Stromal cell of bone marrow (primary cell): ENCODE measurements around the gene PFN2.
"Not testable (repeated sequence)": the region's sequence is repeated elsewhere in the genome, so short reads cannot be mapped to it uniquely, and the experiment has no call there.

Source experiments
- DNase-seq: peaks from one replicate; pipeline ENCODE4 v3.0.0-alpha.2; 2012; ENCODE audit warnings: low read depth

Gene PFN2

DNA sequence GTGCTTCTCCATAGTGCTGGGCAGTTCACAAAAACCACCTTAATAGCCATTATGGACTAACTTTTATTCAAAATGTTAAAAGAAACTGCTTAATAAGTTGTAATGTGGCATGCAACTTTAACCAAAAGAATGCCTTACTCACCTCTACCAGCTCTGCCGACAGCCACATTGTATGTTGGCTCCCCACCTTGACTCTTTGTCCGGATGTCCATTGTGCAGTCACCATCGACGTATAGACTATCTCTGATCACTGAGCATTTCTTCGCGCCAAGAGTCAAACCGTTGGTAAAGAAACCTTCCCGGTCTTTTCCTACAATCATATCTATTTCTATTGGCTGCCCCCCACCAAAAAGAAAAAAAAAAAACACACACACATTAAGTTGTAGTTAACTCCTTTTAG lies 2.5 kb downstream of the PFN2 start:
- DNase-seq, result no peak

DNA sequence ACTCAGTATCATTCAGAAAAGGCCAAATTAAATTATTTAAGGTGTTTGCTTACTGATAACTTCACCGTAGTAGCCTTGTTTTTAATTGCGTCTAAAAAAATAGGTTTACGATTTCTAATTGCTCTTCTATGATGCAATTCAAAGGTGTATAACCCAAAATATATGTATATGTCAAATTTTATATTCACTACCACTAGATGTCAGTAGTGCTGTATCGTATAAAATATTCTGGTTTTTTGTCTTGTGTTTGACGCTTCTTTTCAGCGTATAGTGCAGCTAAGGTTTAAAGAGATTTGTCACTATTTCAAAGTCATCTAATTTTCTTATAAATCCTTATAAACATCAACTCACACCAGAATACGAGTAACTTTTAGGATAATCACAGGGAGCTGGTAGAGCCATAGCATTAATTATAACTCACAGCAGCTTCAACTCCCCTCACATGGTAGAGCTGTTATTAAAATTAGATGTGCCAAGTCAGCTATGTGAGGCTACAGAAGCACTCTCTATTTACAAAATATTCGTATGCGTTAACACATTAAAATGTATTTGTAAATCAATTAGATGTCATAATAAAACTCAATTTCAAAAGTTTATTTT lies 3.5 kb downstream of the PFN2 start:
- no peak for DNase-seq

DNA sequence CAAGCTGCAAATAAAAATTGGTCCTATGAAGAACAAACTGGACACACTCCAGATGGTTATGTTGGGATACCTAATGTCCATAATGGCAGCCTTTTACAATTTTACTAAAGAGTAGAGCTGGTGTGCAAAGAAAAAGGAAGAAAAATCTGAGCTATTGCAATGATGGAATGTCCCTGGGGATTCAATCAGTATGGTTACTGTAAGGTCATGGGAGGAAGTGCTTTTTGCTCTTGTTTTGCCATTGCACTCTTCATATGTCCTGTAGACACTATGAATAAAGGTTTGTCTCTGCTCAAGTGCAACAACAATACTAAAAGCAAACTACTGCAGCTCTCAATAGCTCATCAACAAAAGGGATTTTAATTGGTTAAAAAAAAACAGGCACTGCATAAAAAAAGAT lies 5.4 kb downstream of the PFN2 start:
- no peak for DNase-seq

DNA sequence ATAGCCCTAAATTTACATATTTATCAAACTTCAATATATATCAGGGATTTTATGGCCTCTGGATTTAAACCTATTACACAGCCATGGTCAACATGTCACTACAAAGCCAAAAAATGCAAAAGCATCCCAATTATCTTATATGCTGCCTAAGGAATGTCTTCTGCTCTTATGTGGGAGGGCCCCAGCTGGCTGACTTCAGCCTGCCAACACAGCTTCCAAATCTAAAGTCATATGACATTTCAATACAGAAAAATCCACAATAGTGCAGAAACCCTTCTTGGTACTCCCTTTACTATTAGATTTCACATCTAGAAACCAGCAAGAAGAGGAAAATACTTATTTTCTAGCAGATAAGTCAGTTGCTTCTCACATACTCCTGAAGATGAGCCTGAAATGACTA lies 6.4 kb downstream of the PFN2 start:
- no peak for DNase-seq

DNA sequence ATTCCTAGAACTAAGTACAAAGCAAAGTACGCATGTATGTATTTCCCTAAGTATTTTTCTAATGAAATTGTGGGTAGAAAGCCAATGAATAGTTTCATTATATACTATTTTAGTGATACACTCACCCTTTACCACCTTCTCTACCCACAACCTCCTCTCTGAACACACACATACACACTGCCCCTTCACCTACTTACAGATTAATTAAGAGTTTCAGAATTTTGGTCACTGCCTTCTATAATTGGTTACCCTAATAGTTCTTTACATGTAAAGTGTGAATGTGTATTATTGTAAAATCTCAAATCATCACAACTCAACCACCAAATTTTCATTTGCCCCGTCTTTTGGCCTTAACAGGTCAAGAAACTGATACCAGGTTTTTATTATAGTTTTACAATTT lies 7.2 kb downstream of the PFN2 start:
- no peak for DNase-seq

DNA sequence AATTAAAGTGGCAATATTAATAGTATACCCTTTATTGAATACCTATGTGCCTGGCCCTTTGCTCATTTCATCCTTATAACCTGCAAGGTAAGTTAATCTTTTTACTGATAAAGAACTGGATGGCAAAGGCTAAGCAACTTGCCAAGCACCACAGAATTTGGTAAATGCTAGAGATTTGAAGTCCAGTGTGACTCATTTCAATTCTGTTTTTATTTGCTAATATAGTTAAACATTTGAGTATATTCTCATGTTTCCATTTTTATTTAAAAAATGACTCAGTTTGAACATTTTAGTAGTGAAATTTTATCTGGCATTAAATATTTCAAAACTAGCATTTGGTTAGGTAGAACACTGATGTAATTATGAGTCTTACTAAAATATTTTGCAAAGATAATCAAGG lies 11.3 kb downstream of the PFN2 start:
- DNase-seq, result no peak

DNA sequence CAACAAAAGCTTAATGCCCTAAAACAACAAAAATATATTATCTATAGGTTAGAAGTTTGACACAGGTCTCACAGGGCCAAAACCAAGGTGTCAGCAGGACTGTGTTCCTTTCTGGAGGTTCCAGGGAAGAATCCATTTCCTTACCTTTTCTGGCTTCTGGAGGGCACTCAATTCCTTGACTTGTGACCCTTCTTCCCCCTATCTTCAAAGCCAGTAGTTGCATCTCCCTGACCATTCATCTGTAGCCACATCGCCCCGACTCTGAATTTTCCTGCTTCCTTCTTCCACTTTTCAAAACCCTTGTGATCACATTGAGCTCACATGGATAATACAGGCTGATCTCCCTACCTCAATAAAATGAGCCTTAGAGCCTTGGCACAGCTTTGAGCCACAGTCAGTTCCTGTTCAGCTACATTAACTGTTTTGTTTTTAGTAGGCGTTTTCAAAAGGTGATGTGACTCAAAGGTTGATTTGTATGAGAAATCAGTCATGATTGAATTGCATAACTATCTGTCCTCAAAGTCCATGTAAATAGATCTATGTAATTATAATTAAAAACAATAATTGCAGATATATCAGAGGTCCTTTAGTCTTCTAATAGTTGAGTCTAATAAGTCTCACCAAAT lies 12.4 kb downstream of the PFN2 start:
- DNase-seq, result no peak

DNA sequence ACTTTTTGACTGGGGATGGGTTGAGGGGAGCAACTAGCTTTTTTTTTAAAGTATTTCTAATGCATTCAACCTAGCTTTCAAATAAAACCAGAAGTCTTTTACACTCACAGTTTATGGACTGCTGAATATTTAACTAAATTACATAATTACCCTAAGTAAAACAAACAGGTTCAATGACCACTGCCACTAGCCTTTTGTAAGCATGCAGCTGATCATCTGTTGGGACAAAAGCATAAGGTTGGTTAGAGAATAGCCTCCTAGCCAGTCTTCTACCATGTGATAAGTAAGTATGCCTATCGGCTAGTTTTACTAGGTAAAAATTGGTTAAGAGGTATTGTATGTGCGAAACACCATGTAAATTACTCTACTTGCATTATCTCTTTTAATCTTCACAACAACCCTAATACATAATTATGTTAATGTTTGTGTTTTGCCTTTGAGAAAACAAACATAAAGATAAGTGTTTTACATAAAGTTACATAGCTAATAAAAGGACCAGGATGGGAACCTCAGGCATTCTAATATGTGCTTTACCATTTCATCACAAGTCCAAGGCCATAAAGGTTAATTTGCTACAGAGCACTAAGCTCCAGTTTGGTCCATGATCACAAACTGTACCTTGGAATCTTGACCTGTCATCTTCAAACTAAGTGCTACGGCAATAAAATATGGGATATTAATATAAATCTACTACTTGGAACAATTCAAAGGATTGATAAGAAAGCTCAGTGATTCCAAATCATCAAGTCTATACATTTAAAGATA lies 13.2 kb downstream of the PFN2 start:
- DNase-seq, result no peak

DNA sequence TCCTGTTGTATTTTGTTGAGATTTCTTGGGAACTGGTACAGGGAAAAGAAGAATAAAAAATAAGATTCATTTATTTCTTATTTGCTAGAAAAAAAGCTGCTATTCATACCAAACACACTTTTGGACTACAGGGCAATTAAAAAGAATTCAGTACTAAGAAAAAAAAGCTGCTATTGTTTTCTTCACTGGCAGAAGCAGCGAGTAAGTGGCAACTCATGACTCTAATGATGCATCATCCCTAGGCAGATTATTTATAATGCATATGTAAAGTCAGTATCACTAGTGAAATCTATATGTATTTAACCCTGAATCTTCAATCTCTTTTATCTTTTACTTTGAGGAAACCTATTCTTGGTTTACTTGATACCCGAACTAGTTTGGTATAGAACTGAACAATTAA lies 15.2 kb downstream of the PFN2 start:
- no peak for DNase-seq

DNA sequence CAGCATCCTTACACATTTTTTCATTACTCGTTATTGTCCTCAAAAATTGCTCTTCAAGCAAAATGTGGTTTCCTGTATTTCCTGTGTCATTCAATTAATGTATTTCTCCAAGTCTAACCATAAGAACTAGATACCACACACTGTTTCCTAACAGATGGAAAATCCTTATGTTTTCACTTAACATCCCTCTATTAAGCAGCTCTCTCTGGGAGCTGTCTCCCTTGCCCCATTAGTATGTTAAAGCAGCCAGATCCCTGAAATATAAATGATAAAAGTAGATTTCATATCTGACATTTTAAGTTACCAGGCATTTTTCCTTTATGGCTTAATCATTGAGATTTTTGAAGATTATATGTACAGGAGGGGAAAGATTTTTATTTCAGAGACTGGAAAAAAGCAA lies 15.9 kb downstream of the PFN2 start:
- no peak for DNase-seq

DNA sequence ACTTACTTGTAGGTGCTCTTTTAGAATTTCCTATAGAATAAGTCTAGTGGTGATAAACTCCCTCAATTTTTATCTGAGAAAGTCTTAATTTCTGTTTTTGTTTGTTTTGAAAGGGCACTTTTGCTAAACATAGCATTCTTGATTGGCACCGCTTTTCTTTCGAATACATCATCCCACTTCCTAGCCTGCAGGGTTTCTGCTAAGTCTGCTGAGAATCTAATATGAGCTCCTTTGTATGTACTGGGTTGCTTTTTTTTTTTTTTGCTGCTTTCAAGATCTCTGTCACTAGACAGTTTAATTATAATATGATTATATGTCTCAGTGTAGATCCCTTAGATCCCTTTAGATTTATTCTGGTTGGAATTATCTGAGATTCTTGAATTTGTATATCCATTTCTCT lies 21.5 kb downstream of the PFN2 start:
- no peak for DNase-seq

DNA sequence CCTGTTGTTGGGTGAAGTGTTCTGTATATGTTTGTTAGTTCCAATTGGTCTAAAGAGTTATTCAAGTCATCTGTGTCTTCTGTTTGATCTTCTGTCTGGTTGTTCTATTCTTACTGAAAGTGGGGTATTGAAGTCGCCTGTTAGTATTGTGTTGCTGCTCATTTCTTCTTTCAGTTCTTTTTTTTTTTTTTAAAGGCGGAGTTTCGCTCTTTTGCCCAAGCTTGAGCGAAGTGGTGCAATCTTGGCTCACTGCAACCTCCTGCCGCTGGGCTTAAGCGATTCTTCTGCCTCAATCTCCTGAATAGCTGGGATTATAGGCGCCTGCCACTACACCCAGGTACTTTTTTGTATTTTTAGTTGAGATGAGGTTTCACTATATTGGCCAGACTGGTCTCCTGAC lies 23.5 kb downstream of the PFN2 start:
- DNase-seq, result no peak

DNA sequence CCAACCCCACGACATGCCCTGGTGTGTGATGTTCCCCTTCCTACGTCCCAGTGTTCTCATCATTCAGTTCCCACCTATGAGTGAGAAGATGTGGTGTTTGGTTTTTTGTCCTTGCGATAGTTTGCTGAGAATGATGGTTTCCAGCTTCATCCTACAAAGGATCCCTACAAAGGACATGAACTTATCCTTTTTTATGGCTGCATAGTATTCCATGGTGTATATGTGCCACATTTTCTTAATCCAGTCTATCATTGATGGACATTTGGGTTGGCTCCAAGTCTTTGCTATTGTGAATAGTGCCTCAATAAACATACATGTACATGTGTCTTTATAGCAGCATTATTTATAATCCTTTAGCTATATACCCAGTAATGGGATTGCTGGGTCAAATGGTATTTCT lies 26.7 kb downstream of the PFN2 start:
- not testable (repeated sequence) for DNase-seq

DNA sequence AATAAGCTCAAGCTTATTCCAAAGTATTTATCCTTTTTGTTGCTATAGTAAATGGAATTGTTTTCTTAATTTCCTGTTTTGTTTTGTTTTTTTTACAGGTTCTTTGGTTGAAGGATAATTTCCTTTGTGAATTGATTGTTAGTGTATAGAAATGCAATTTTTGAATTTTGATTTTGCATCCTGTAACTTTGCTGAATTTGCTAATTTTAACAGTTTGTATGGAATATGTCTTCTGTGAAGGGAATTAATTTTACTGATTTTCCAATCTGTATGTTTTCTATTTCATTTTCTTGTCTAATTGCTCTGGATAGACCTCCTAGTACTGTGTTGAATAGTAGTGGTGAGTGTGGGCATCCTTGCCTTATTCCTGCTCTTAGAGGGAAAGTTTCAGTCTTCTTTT lies 28.3 kb downstream of the PFN2 start:
- DNase-seq, result no peak

DNA sequence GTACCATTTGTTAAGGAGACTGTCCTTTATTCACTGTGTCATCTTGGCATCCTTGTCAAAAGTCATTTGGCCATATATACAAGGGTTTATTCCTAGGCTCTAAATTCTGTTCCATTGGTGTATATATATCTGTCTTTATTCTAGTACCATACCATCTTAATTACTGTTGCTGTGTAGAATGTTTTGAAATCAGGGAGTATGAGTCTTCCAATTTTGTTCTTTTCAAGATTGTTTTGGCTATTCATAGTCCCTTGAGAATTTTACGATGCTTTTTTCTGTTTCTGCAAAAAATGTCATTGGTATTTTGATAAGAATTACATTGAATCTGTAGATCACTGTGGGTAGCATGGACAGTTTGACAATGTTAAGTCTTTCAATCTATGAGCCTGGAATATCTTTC lies 28.7 kb downstream of the PFN2 start:
- DNase-seq, result no peak

DNA sequence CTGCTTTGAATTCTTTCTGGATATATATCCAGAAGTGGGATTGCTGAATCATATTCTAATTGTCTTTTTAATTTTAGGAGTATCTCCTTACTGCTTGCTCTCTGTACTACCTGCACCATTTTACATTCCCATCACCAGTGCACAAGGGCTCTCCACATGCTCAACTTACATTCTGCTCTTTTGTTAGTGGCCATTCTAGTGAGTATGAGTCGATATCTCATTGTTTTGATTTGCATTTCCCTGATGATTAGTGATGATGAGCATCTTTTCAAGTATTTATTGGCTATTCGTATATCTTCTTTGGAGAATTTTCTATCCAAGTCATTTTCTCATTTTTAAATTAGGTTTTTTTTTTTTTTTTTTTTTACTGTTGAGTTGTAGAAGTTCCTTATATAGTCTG lies 29.5 kb downstream of the PFN2 start:
- DNase-seq, result no peak

DNA sequence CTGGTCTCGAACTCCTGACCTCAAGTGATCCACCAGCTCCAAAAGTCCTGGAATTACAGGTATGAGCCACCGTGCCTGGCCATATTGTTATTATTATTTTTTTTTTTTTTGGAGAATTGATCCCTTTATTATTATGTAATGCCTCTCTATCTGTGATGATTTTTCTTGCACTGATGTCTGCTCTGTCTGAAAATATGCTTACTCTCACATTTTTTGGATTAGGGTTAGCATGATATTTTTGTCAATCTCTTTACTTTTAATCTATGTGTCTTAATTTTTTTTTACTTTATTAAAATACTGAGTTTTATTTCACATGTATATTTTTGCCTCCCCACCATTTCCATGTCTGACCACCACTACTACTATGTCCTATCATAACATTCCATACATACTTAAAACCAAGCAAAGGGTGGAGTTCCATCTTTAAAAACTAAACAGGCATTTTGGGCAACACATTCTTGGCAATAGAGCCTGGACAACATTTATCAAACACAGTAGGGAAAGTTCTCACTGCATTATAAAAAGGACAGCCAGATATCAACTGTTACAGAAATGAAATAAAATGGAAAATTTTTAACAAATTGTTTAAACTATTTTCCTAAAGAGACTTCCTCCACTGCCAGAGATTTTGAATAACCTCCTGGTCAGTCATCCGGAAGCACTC lies 32.2 kb downstream of the PFN2 start:
- not testable (repeated sequence) for DNase-seq

DNA sequence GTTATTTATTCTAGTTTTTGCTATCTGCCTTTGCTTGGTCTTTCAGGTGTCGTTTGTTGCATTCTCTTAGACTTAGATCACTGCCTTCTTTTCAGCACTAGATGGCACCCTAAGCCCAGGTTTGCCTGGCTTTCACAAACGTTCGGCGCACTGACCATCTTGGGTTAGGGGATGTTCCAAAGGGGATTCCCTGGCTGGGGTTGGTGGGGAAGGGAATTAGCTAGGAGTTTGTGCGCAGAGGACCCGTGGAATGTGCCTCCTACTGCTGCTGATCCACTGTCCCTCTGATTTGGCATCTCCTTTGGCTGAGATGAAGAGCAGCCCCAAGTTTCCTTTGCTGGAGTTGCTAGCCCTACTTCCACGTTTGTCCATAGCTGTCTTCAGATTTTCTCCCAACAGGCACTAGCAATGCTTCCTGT lies 33.9 kb downstream of the PFN2 start:
- peak; percentile 43 for DNase-seq

DNA sequence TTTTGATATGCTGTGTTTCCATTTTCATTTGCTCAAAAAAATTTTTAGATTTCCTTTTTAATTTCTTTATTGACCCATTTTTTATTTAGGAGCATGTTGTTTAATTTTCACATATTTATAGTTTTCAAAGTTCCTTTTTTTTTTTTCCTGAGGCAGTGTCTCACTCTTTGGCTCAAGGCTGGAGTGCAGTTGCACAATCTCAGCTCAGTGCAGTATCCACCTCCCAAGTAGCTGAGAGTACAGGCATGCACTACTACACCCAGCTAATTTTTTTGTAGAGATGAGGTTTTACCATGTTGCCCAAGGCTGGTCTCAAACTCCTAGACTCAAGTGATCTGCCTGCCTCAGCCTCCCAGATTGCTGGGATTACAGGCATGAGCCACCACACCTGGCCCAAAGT lies 36.2 kb downstream of the PFN2 start:
- peak; percentile 75 for DNase-seq

DNA sequence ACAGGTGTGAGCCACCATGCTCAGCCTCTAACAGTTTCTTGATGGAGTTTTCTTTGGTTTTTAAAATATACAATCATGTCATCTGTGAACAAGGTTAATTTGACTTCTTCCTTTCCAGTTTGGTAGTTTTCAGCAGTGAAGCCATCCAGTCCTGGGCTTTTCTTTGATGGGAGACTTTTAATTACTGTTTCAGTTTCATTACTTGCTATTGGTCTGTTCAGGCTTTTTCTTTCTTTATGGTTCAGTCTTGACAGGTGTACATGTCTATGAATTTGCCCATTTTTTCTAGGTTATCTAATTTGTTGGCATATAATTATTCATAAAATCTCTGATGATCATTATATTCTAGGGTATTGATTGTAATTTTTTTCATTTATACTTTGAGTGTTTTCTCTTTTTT lies 36.8 kb downstream of the PFN2 start:
- DNase-seq, result no peak

DNA sequence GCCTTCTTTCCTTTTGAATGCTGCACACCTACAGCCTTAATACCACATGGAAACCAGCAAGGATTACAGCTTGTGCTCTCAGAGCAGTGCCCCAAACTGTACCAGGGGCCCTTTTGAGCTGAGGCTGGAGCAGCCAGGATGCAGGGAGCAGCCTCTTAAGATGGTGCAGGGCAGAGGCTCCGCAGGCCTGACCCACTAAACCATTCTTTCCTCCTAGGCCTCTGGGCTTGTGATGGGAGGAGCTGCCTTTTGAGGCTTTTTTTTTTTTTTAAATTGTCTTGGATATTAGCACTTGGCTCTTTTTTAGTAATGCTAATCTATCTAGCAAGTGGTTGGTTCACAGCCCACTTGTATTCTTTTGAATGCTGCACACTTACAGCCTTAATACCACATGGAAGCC lies 37.7 kb downstream of the PFN2 start:
- DNase-seq, result no peak

DNA sequence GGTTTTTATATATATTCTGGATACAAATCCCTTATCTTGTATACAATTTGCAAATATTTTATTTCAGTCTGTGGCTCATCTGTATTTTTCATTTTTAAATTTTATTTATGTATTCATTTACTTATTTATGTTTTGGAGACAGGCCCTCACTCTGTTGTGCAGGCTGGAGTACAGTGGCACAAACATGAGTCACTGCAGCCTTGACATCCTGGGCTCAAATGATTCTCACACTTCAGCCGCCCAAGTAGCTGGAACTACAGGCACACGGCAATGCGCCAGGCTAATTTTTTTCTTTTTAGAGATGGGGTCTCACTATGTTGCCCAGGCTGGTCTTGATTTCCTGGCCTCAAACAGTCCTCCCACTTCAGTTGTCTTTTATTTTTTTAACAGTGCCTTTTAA lies 50.6 kb downstream of the PFN2 start:
- no peak for DNase-seq

DNA sequence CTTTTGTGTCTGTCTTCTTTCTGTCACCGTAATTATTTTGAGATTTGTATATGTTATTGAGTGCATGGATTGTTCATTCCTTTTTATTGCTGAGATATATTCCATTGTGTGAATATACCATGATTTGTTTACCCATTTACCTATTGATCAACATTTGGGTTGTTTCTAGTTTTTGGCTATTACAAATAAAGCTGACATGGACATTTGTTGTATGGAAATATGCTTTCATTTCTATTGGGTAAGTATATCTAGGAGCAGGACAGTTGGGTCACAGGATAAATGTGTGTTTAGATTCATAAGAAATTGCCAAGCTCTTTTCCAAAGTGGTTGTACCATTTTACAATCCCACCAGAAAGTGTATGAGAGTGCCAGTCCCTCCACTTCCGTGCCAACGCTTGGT lies 51.2 kb downstream of the PFN2 start:
- no peak for DNase-seq
